Measurements from ENCODE around the gene RBM34.
"Not testable (repeated sequence)": the region's sequence is repeated elsewhere in the genome, so short reads cannot be mapped to it uniquely, and the experiment has no call there.

The RBM34 gene

DNA sequence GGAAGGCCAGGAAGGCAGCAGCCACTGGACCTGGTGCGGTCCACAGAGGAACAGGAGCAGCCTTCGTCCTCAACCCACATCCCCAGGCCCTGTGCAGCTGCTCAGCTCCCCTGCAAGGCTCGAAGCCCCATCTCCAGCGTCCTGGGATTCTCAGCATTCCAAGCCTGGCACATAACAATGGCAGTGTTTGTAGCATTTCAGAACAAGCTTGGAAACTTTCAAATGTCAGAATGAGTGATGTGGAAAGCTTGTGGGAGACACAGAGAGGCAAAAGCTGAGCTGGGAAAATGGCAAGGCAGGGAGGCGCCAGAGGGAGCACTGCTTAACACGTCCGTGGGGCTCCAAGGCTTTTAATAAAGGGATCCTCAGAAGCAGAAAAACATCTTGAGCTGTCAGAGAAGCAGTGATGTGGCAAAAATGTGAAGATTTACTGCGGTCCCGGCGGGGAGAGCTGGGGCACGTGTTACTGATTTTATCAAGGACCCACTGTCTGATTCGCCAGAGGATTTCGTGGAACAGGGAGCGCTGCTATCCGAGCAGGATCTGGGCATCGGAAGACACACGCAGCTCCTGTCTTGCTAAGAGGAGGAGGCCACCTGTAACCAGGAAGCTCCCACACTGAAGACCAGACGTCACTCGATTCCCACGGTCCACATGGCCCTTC is 70.5 kb downstream of the RBM34 start:
- no peak for DNase-seq

DNA sequence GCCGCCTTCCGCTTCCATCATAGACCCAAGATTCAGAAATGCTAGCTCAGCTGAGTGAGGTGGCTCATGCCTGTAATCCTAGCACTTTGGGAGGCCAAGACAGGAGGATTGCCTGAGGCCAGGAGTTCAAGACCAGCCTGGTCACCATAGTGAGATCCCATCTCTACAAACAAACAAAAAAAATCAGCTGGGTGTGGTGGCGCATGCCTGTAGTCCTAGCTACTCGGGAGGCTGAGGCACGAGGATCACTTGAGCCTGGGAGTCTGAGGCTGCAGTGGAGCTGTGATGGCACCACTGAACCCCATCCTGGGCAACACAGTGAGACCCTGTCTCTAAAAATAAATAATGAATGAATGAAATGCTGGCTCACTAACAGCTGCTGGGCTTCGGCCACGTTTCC is 72.1 kb downstream of the RBM34 start:
- no peak for DNase-seq

DNA sequence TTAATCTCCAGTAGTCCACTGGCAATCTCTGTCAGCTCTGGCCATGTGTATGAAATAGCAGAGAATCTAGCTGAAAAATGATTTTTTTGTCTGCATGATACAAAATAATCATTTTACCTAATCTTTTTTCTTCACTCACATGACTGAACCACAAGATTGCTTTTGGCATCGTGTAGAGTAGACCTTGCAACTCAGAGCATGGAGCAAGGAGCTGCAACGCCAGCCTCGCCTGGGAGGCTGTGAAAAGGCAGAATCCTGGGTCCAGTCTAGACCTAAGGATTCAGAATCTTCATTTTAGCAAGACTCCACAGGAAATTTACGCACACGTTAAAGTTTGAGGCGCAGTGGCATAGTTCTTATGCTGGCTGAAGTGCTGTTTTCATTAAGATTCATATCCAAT is 72.6 kb downstream of the RBM34 start:
- no peak for DNase-seq

DNA sequence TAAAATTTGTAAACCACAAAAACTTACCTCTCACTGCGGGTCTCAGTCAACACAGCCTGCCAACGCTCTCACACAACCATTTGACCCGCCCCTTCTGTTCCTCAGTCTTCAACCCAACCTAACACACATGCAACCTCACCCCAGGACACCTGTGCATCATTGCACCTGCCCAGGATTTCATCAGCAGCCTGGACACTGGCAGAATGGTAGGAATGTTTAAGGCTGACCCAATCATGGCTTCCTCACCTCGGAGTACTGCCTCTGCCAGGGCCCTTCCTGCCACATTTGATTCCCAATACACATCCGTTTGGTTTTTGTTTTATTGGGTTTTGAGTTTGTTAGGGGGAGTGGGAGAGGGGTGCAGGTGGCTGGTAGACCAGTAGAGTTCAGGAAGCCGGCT is 73.1 kb downstream of the RBM34 start:
- peak; percentile 36 for DNase-seq

DNA sequence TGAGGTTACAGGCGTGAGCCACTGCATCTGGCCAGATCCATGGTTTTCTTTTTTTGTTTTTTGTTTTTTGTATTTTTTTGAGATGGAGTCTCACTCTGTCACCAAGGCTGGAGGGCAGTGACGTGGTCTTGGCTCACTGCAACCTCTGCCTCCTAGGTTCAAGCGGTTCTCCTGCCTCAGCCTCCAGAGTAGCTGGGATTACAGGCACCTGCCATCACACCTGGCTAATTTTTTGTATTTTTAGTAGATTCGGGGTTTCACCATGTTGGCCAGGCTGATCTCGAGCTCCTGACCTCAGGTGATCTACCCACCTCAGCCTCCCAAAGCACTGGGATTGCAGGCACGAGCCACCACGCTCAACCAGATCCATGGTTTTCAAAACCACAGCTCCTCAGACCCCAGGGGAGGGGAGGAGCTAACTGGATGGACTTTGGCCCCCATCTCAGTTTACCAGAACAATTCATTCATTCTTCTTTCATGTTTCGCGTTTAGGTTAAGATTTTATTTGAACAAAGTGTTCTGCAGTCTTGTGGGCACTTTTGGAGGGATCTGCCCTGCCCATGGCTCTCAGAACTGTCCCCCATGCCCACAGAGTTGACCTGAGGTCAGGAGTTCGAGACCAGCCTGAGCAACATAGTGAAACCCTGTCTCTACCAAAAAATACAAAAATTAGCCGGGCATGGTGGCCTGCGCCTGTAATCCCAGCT is 75.5 kb downstream of the RBM34 start:
- DNase-seq = not testable (repeated sequence)

All from DMS53 (cell line).